ENCODE measurements around the gene GNAI3.

GRCh38 chr1:109516872-109517271, 31.5 kb upstream of the GNAI3 start:
- TF ChIP-seq, protein P1, sequence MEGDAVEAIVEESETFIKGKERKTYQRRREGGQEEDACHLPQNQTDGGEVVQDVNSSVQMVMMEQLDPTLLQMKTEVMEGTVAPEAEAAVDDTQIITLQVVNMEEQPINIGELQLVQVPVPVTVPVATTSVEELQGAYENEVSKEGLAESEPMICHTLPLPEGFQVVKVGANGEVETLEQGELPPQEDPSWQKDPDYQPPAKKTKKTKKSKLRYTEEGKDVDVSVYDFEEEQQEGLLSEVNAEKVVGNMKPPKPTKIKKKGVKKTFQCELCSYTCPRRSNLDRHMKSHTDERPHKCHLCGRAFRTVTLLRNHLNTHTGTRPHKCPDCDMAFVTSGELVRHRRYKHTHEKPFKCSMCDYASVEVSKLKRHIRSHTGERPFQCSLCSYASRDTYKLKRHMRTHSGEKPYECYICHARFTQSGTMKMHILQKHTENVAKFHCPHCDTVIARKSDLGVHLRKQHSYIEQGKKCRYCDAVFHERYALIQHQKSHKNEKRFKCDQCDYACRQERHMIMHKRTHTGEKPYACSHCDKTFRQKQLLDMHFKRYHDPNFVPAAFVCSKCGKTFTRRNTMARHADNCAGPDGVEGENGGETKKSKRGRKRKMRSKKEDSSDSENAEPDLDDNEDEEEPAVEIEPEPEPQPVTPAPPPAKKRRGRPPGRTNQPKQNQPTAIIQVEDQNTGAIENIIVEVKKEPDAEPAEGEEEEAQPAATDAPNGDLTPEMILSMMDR (IDR thresholded peaks at IDR 0.05; ENCODE audit: insufficient read depth, low read length, poor library complexity, severe bottlenecking), result no peak
- no peak for TF ChIP-seq EZH2phosphoT487 (conservative IDR thresholded peaks at IDR 0.05; ENCODE audit: low read length)

Data from SU-DHL-6 (cell line).